HepG2 (cell line): Measurements from ENCODE around the gene TRIM27. TPM values are rescaled to one million over a fixed set of nuclear protein-coding genes. Genes with fewer than 3 reads are reported as not detected.

Source experiments
- BRCA1 ChIP-seq: sonication (generic); formaldehyde crosslinking; IDR thresholded peaks from 2 replicates; pipeline ENCODE4 v1.4.0; 2020; ENCODE audit warnings: missing genetic modification reagents
- CREB1 ChIP-seq, 2 experiments: fragments of 450-650 bp in 1 of 2; IDR thresholded peaks; 2 replicates each; pipeline ENCODE4 v1.6.1; 2016 to 2017; ENCODE audit warnings: control low read depth in 1 of 2, mild to moderate bottlenecking in 1 of 2, missing compliant biosample characterization in 1 of 2, missing genetic modification characterization in 1 of 2
- CREM ChIP-seq, 2 experiments: sonication (generic) in 1 of 2; formaldehyde crosslinking in 1 of 2; IDR thresholded peaks; 2 replicates each; pipeline versions ENCODE4 v1.4.0 to v1.6.1; 2016 to 2020; ENCODE audit warnings: antibody characterized with exemption in 1 of 2, mild to moderate bottlenecking in 1 of 2, missing genetic modification reagents in 1 of 2
- GATA4 ChIP-seq: sonication (generic); IDR thresholded peaks from 2 replicates; pipeline ENCODE4 v1.6.1; 2016; ENCODE audit warnings: antibody characterized with exemption, low read depth, borderline replicate concordance
- GTF3A ChIP-seq: sonication (generic); formaldehyde crosslinking; conservative IDR thresholded peaks from 2 replicates; pipeline ENCODE4 v1.4.0; 2020; ENCODE audit warnings: mild to moderate bottlenecking, missing genetic modification reagents
- HOXA3 ChIP-seq: sonication (generic); formaldehyde crosslinking; IDR thresholded peaks from 2 replicates; pipeline ENCODE4 v1.5.0; 2020; ENCODE audit warnings: missing genetic modification reagents
- HOXD1 ChIP-seq: sonication (generic); formaldehyde crosslinking; IDR thresholded peaks from 2 replicates; pipeline ENCODE4 v1.5.0; 2020; ENCODE audit warnings: missing genetic modification reagents
- KDM5A ChIP-seq: fragments of 200-600 bp; sonication (generic); IDR thresholded peaks from 2 replicates; pipeline ENCODE4 v1.7.0; 2018; ENCODE audit warnings: antibody characterized with exemption, mild to moderate bottlenecking, low read length, borderline replicate concordance
- NCOA2 ChIP-seq: sonication (generic); formaldehyde crosslinking; IDR thresholded peaks from 2 replicates; pipeline ENCODE4 v1.8.0; 2022; ENCODE audit warnings: inconsistent platforms
- NCOR1 ChIP-seq: fragments of 200-600 bp; sonication (generic); IDR thresholded peaks from 2 replicates; pipeline ENCODE4 v1.7.0; 2017; ENCODE audit warnings: antibody characterized with exemption, low read length, borderline replicate concordance
- NR2F2 ChIP-seq: IDR thresholded peaks from 2 replicates; pipeline ENCODE4 v1.6.1; 2012; ENCODE audit warnings: low read depth, inconsistent platforms, borderline replicate concordance
- RCOR2 ChIP-seq: IDR thresholded peaks from 2 replicates; pipeline ENCODE4 v1.6.1; 2016; ENCODE audit warnings: missing biosample characterization, missing genetic modification reagents
- SCMH1 ChIP-seq: sonication (generic); formaldehyde crosslinking; IDR thresholded peaks from 2 replicates; pipeline ENCODE4 v1.9.0; 2021; ENCODE audit warnings: missing genetic modification reagents, mild to moderate bottlenecking, borderline replicate concordance
- SKI ChIP-seq: fragments of 450-650 bp; IDR thresholded peaks from one replicate; pipeline ENCODE4 v1.6.1; 2018; ENCODE audit warnings: mild to moderate bottlenecking; ENCODE audit not compliant: partially characterized antibody
- SNAPC2 ChIP-seq: sonication (generic); formaldehyde crosslinking; IDR thresholded peaks from 2 replicates; pipeline ENCODE4 v1.8.1; 2022; ENCODE audit warnings: mild to moderate bottlenecking, missing genetic modification reagents
- TAF15 ChIP-seq: fragments of 200-400 bp; formaldehyde crosslinking; IDR thresholded peaks from one replicate; pipeline ENCODE4 v1.6.1; 2018; ENCODE audit warnings: mild to moderate bottlenecking, low read depth, low read length; ENCODE audit not compliant: poor library complexity, severe bottlenecking
- TEF ChIP-seq: sonication (generic); formaldehyde crosslinking; IDR thresholded peaks from 2 replicates; pipeline ENCODE4 v1.5.0; 2020; ENCODE audit warnings: missing genetic modification reagents
- ZBTB2 ChIP-seq: sonication (generic); formaldehyde crosslinking; IDR thresholded peaks from 2 replicates; pipeline ENCODE4 v1.8.0; 2022; ENCODE audit warnings: low read depth, missing genetic modification reagents
- ZBTB25 ChIP-seq: IDR thresholded peaks from 2 replicates; pipeline ENCODE4 v1.6.1; 2018; ENCODE audit warnings: missing genetic modification reagents
- ZFP62 ChIP-seq: sonication (generic); formaldehyde crosslinking; IDR thresholded peaks from 2 replicates; pipeline ENCODE4 v1.4.0; 2020; ENCODE audit warnings: missing genetic modification reagents
- ZNF235 ChIP-seq: sonication (generic); formaldehyde crosslinking; IDR thresholded peaks from 2 replicates; pipeline ENCODE4 v1.8.1; 2023; ENCODE audit warnings: mild to moderate bottlenecking, missing genetic modification reagents, borderline replicate concordance
- ZNF34 ChIP-seq: sonication (generic); formaldehyde crosslinking; IDR thresholded peaks from 2 replicates; pipeline ENCODE4 v1.4.0; 2020; ENCODE audit warnings: mild to moderate bottlenecking, missing genetic modification reagents, borderline replicate concordance
- ZNF431 ChIP-seq: sonication (generic); formaldehyde crosslinking; IDR thresholded peaks from 2 replicates; pipeline ENCODE4 v1.9.0; 2022; ENCODE audit warnings: missing genetic modification reagents, low read depth, mild to moderate bottlenecking, borderline replicate concordance
- ZNF460 ChIP-seq: sonication (generic); formaldehyde crosslinking; IDR thresholded peaks from 2 replicates; pipeline ENCODE4 v1.5.1; 2020; ENCODE audit warnings: missing genetic modification reagents, mild to moderate bottlenecking, borderline replicate concordance
- ZNF740 ChIP-seq: sonication (generic); formaldehyde crosslinking; IDR thresholded peaks from 2 replicates; pipeline ENCODE4 v1.4.0; 2020; ENCODE audit warnings: missing genetic modification reagents
- ZNF75D ChIP-seq: sonication (generic); formaldehyde crosslinking; IDR thresholded peaks from 2 replicates; pipeline ENCODE4 v1.8.1; 2023; ENCODE audit warnings: missing genetic modification reagents, mild to moderate bottlenecking, borderline replicate concordance
- polyA plus RNA-seq, 8 experiments: library from polyadenylated mRNA; depleted of rRNA in 3 of 8; stranded (reverse) in 7 of 8; unstranded in 1 of 8; fragments of >200 nt; fragmentation: Illumina TruSeq in 4 of 8; extraction: Trizol in 4 of 8; gene quantifications; 2 replicates each; pipeline versions ENCODE4 v1.2.1 to v1.2.3, GENCODE V29; 2011 to 2016; ENCODE audit warnings: low read depth in 4 of 8, missing spikeins in 1 of 8, mixed read lengths in 1 of 8; ENCODE audit not compliant: insufficient read depth in 1 of 8
- total RNA-seq, 5 experiments: library from RNA; depleted of rRNA; stranded (reverse); fragments of >200 nt; fragmentation: Illumina TruSeq; extraction: Trizol; gene quantifications; 2 replicates each; pipeline ENCODE4 v1.2.3, GENCODE V29; 2016; ENCODE audit warnings: low read depth in 1 of 5

TRIM27 gene
- total and polyA plus RNA-seq, 2 of the 13 experiments (the other 11 are each of a cell fraction or from before 2014, with no cell fraction given), result 88.6 to 112 TPM

- no peak for TF ChIP-seq BRCA1
- TF ChIP-seq TAF15, result no peak
- TF ChIP-seq NCOR1, result peak; percentile 76; the same call in 1 of the 2 replicates
- 0 out of 2 replicates have a peak, but pooled peaks have one; percentile 26 for TF ChIP-seq ZNF460 (CRISPR knock-in tag)
- TF ChIP-seq RCOR2 (CRISPR knock-in tag), result peak; percentile 77
- 0 out of 2 replicates have a peak, but pooled peaks have one; percentile 31 for TF ChIP-seq HOXD1 (CRISPR knock-in tag)
- no peak for TF ChIP-seq SKI
- TF ChIP-seq CREB1 (IDR thresholded peaks at IDR 0.05), result peak; percentile 51; the same call in 1 of the 2 replicates
- TF ChIP-seq CREB1 (CRISPR knock-in tag; IDR thresholded peaks at IDR 0.05), result peak; percentile 65; the same call in 1 of the 2 replicates
- TF ChIP-seq KDM5A, result 0 out of 2 replicates have a peak, but pooled peaks have one; percentile 3
- TF ChIP-seq ZBTB25 (CRISPR knock-in tag), result peak; percentile 77; the same call in 1 of the 2 replicates
- TF ChIP-seq TEF (CRISPR knock-in tag), result no peak
- TF ChIP-seq ZBTB2 (CRISPR knock-in tag), result no peak
- peak; percentile 36; the same call in 1 of the 2 replicates for TF ChIP-seq CREM (IDR thresholded peaks at IDR 0.05)
- TF ChIP-seq CREM (CRISPR knock-in tag; IDR thresholded peaks at IDR 0.05), result no peak
- TF ChIP-seq NR2F2, result peak; percentile 53; the same call in 1 of the 2 replicates
- 0 out of 2 replicates have a peak, but pooled peaks have one; percentile 32 for TF ChIP-seq SNAPC2 (CRISPR knock-in tag)
- TF ChIP-seq ZNF75D, result no peak
- TF ChIP-seq GTF3A (CRISPR knock-in tag), result no peak
- TF ChIP-seq GATA4, result no peak
- TF ChIP-seq NCOA2 (CRISPR knock-in tag), result peak; percentile 59
- no peak for TF ChIP-seq ZNF740 (CRISPR knock-in tag)
- peak; percentile 75 for TF ChIP-seq HOXA3
- TF ChIP-seq ZNF235 (CRISPR knock-in tag), result no peak
- no peak for TF ChIP-seq ZNF34 (CRISPR knock-in tag)
- TF ChIP-seq ZNF431 (CRISPR knock-in tag), result no peak
- TF ChIP-seq SCMH1 (CRISPR knock-in tag), result no peak
- TF ChIP-seq ZFP62 (CRISPR knock-in tag), result no peak
Measured at GRCh38 chr6:28944412-28944865, 20.7 kb upstream of the TRIM27 start (continued).
